HG03432 (cell line): Measurements from ENCODE around the gene UVRAG.

ENCODE experiments used
- ATAC-seq: cut with Tn5 transposase; IDR thresholded peaks from one replicate; pipeline ENCODE4 v1.9.1; 2021; ENCODE audit warnings: mild to moderate bottlenecking, moderate library complexity; ENCODE audit not compliant: unreplicated experiment

The UVRAG gene

GRCh38 chr11:75783416-75784084 is 31.5 kb upstream of the UVRAG start:
- ATAC-seq = no peak

GRCh38 chr11:75784085-75784478 is 30.9 kb upstream of the UVRAG start:
- ATAC-seq = no peak

DNA sequence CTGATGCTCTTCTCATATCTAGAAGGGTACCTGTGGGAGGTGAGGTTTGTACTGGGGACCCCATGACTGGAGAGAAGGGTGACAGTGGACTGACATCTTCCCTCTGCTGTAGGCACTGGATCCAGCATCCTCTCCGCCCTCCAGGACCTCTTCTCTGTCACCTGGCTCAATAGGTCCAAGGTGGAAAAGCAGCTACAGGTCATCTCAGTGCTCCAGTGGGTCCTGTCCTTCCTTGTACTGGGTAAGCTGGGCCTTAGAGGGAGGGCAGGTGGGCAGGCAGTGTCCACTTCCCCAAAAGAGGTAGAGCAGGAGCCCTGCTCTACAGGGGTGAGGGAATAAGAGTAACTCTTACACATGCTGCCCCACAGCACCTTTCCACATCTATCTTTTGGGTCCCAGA is 30.5 kb upstream of the UVRAG start:
- no peak for ATAC-seq

- ATAC-seq = no peak
Observed at GRCh38 chr11:75785187-75785586, 29.8 kb upstream of the UVRAG start.

DNA sequence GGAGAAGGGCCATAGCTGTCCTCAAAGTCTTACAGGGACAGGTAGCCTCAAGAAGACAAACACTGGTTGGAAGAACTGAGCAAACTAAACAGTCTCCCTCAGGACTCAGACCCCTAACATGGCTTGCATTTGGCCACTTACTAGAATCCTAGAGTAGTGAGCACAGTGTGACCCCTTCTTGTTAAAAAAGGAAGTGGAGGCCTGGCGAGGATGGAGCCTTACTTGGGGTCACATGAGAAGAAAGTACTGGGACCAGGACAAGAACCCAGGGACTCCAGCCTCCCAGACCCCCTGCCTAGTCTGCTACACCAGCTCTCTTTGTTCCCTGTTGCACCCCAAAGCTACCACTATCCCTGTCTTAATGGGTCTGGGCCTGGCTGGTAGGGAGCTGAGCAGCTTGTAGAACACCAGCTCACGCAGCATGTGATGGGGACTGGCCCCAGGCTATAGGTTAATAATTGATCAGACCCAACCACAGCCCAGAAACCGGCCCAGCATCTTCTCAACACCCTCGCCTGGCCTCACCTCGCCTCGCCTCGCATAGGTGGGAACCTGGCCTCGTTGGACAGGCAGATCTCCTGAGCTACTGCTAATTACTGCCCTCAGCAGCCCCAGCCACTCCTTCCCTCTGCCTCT is 28.8 kb upstream of the UVRAG start:
- peak; percentile 55 for ATAC-seq

GRCh38 chr11:75789521-75789920 is 25.5 kb upstream of the UVRAG start:
- no peak for ATAC-seq

- no peak for ATAC-seq
Observed at GRCh38 chr11:75790986-75791385, 24.0 kb upstream of the UVRAG start.

DNA sequence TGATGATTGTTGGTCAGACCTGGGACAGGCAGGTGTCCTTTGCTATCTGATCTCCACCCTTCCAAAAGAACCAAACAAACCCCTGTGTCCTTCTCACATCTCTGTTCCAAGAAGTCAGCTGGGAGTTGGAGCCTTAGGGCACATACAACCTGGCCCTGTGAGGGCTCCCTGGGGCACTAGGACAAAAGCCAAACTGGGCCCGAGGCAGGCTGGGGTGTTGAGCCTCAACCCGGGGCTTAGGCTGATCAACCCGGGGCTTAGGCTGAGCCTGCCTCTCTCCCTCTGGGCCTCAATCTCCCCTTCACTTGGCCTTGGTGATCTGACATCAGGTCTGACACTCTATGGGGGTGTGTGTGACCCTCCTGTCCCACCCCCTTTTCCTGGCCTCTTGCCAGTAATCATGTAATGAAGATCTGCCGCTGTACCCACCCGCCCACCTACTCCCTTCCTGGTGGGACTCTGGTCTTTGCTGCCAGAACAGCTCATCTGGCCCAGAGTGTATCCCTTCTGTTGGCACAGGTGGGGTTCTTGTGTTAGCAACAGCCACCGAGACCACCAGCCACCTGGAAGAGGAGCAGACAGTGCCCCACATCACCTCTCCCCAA is 22.8 kb upstream of the UVRAG start:
- ATAC-seq = no peak

- ATAC-seq = no peak
Observed at GRCh38 chr11:75792997-75793800, 21.8 kb upstream of the UVRAG start.

- ATAC-seq = no peak
Observed at GRCh38 chr11:75793966-75794365, 21.0 kb upstream of the UVRAG start.

DNA sequence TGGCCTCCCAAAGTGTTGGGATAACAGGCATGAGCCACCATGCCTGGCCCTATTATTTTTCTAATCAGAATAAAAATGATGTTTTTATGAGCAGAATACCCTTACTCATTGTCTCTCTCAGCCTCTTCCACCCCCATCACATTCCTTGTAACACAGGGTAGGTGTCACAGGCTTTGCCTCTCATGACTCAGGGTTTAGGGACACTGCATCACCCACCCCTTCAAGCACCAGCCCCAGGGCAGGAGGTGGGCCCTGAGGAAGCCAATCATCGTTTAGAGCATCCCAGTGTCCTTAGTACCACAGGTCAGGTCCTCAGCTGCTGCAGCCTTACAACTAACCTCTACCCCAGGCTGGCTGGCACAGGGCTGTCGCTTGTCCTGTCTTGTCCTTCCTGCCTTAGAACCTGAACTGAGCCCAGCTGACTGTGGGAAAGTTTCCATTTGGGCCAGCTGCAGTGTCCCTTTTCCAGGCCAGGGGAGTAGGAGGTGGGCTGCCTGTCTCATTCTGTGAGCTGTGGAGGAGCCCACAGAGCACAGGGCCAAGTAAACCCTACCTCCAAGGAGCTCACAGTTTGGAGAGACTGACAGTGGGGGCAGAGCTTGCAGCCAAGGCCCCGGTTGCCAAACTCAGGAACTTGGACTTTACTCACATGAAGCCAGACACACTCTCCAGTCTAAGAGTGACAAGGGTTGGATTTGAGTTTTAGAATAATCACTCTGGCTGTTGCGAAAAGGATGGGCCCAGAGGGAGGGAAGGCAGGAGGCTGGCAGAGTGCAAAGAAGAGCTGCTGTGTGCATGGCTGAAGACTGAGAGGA is 19.5 kb upstream of the UVRAG start:
- no peak for ATAC-seq

DNA sequence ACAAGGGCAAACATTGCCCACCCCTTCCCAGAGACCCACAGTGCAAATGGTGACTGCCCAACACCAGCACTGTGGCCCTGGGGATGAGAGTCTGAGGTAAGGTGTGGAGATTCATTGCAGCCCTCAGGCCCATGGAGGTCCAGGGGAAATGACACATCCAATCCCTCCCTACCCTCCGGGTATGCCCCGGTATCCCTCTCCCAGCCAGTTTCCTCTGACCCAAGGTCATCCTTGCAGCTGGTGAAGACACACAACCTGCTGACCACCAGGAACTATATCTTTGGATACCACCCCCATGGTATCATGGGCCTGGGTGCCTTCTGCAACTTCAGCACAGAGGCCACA is 18.9 kb upstream of the UVRAG start:
- ATAC-seq = no peak

DNA sequence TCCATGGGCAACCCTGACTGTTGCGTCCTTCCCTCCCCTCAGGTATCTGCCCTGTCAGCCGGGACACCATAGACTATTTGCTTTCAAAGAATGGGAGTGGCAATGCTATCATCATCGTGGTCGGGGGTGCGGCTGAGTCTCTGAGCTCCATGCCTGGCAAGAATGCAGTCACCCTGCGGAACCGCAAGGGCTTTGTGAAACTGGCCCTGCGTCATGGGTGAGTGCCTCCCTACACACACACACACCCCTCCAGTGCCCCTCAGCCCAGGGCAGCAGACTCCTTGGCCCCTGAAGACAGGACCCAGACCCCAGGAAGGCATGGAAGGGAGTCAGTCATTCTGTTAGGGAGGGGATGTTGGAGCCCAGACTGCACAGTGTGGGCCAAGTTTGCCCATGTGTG is 17.9 kb upstream of the UVRAG start:
- ATAC-seq = no peak

DNA sequence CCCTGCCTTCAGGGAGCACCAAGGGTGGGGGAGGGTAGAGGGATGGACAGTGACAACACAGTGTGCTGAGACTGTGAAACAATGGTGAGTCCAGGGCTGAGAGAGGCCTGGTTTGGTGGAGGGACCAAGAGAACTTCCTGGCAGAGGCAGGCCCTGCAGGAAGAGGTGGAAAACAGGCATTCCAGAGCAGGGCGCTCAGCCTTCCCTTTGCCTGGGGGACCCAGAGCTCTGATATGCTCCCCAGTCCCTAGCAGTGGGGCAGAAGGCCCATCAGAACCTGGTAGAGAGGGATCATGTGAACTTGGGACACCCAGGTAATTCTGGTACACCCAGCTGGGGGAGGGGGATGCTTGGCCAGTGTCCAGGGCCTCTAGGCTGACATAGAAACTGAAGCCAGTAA is 17.2 kb upstream of the UVRAG start:
- no peak for ATAC-seq

DNA sequence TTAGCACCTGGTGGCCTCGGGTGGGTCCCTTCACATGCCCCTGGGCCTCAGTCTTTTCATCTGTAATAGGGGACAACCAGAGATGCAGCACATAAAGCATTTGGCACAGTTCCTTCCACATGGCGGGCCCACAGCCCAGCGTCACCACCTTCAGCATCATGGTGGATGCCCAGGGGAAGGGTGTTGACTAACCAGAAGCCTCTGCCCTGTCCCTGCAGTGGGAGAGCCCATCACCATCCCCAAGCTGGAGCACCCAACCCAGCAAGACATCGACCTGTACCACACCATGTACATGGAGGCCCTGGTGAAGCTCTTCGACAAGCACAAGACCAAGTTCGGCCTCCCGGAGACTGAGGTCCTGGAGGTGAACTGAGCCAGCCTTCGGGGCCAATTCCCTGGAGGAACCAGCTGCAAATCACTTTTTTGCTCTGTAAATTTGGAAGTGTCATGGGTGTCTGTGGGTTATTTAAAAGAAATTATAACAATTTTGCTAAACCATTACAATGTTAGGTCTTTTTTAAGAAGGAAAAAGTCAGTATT is 14.8 kb upstream of the UVRAG start:
- ATAC-seq = no peak

GRCh38 chr11:75800728-75801361 is 14.2 kb upstream of the UVRAG start:
- ATAC-seq = no peak

DNA sequence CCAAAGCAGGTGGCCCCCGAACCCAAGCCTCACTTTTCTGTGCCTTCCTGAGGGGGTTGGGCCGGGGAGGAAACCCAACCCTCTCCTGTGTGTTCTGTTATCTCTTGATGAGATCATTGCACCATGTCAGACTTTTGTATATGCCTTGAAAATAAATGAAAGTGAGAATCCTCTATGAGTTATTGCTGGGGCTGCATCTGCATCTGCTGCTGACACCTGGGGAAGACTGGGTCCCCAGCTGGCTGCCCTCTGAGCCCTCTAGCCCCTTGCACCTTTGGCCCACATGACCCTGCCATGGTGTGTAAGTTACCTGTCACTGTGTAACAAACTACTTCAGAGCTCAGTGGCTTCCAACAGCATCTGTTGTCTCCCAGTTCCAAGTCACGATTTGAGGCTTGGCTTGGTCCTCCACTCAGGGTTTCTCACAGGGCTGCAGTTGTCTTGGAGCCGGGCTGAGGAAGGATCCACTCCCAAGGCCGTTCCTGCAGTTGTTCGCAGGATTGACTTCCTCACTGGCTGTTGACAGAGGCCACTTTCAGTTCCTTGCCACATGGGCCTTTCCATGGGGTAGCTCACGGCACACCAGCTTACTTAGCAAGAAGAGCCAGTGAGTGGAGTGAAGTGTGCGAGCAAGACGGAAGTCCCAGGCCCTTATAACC is 13.5 kb upstream of the UVRAG start:
- ATAC-seq = no peak

- no peak for ATAC-seq
Observed at GRCh38 chr11:75802021-75802912, 12.7 kb upstream of the UVRAG start.
